ENCODE data around the gene DOCK9. TPM values are rescaled to one million over a fixed set of nuclear protein-coding genes. Genes with fewer than 3 reads are reported as not detected.

The DOCK9 gene
- total RNA-seq, 1 donor from 2014 or later, result 25.5 TPM

- ATAC-seq (ENCODE audit: low read depth), result no peak
- no peak for TF ChIP-seq CTCF (IDR thresholded peaks at IDR 0.05)
- Mint-ChIP-seq H3K27me3 (no peaks in the 10 kb centered on the region), H3K36me3 (ENCODE audit: low read depth) (peaks cover 28% of the 10 kb centered on the region), H3K4me1 (peaks cover 20% of the 10 kb centered on the region), H3K27ac (no peak overlapping the region), H3K9me3 (no peaks in the 10 kb centered on the region), H3K4me3 (no peak overlapping the region)
- ChIA-PET CTCF (no interaction called here), POLR2A (no interaction called here)
- no peak for DNase-seq
- intact Hi-C loops (cut with micrococcal nuclease), result no loop called here
Measured at GRCh38 chr13:98822225-98822606, 155.6 kb downstream of the DOCK9 start.

- ATAC-seq (ENCODE audit: low read depth), result no peak
- DNase-seq, result no peak
- Mint-ChIP-seq H3K36me3 (ENCODE audit: low read depth) (peaks cover 34% of the 10 kb centered on the region), H3K27me3 (no peaks in the 10 kb centered on the region), H3K27ac (no peak overlapping the region), H3K4me3 (no peak overlapping the region), H3K9me3 (no peaks in the 10 kb centered on the region), H3K4me1 (peaks cover 20% of the 10 kb centered on the region)
- intact Hi-C loops (cut with micrococcal nuclease), result no loop called here
- no peak for TF ChIP-seq CTCF (IDR thresholded peaks at IDR 0.05)
- ChIA-PET POLR2A (no interaction called here), CTCF (interaction anchor here (0.9 kb wide), 1 partner anchor 18 kb away, joined by 3 read pairs; no protein-coding TSS in a partner anchor)
Measured at GRCh38 chr13:98821372-98822224, 156.3 kb downstream of the DOCK9 start.

- no peaks in the 10 kb centered on the region for H3K9me3 Mint-ChIP-seq
- ATAC-seq (ENCODE audit: low read depth), result no peak
- no peak for TF ChIP-seq CTCF (IDR thresholded peaks at IDR 0.05)
- intact Hi-C loops (cut with micrococcal nuclease), result no loop called here
- ChIA-PET POLR2A (no interaction called here), CTCF (interaction anchor here (0.9 kb wide), 1 partner anchor 19 kb away, joined by 3 read pairs; no protein-coding TSS in a partner anchor)
- no peak for DNase-seq
- H3K27me3 Mint-ChIP-seq, result no peaks in the 10 kb centered on the region
- peaks cover 40% of the 10 kb centered on the region for H3K36me3 Mint-ChIP-seq (ENCODE audit: low read depth)
- peaks cover 12% of the 10 kb centered on the region for H3K4me1 Mint-ChIP-seq
- no peak overlapping the region for H3K4me3 Mint-ChIP-seq
- H3K27ac Mint-ChIP-seq, result no peak overlapping the region
Measured at GRCh38 chr13:98820744-98821371, 157.0 kb downstream of the DOCK9 start.

GRCh38 chr13:98820300-98820699 lies 157.6 kb downstream of the DOCK9 start:
- DNase-seq (no peak), ATAC-seq (ENCODE audit: low read depth) (no peak)
- intact Hi-C loops (cut with micrococcal nuclease), result no loop called here
- Mint-ChIP-seq H3K27me3 (no peaks in the 10 kb centered on the region), H3K4me3 (no peak overlapping the region), H3K36me3 (ENCODE audit: low read depth) (peaks cover 40% of the 10 kb centered on the region), H3K4me1 (peaks cover 7% of the 10 kb centered on the region), H3K27ac (no peak overlapping the region), H3K9me3 (no peaks in the 10 kb centered on the region)
- CTCF ChIA-PET, result interaction anchor here (0.9 kb wide), 1 partner anchor 20 kb away, joined by 3 read pairs; no protein-coding TSS in a partner anchor
- POLR2A ChIA-PET, result no interaction called here
- no peak for TF ChIP-seq CTCF (IDR thresholded peaks at IDR 0.05)

- intact Hi-C loops (cut with micrococcal nuclease), result no loop called here
- no peak for DNase-seq
- peaks cover 40% of the 10 kb centered on the region for H3K36me3 Mint-ChIP-seq (ENCODE audit: low read depth)
- ChIA-PET POLR2A (no interaction called here), CTCF (no interaction called here)
- H3K27me3 Mint-ChIP-seq, result no peaks in the 10 kb centered on the region
- TF ChIP-seq CTCF (IDR thresholded peaks at IDR 0.05), result no peak
- no peak overlapping the region for H3K4me3 Mint-ChIP-seq
- no peaks in the 10 kb centered on the region for H3K9me3 Mint-ChIP-seq
- ATAC-seq (ENCODE audit: low read depth), result no peak
- H3K4me1 Mint-ChIP-seq, result no peaks in the 10 kb centered on the region
- H3K27ac Mint-ChIP-seq, result no peak overlapping the region
Measured at GRCh38 chr13:98819382-98820010, 158.4 kb downstream of the DOCK9 start.
